ENCODE results near the gene TAPT1. TPM values are rescaled to one million over a fixed set of nuclear protein-coding genes. Genes with fewer than 3 reads are reported as not detected.

Gene TAPT1
- total RNA-seq, 6 donors from 2014 or later: 22.3 to 79.0 (median 48.1) TPM

DNA sequence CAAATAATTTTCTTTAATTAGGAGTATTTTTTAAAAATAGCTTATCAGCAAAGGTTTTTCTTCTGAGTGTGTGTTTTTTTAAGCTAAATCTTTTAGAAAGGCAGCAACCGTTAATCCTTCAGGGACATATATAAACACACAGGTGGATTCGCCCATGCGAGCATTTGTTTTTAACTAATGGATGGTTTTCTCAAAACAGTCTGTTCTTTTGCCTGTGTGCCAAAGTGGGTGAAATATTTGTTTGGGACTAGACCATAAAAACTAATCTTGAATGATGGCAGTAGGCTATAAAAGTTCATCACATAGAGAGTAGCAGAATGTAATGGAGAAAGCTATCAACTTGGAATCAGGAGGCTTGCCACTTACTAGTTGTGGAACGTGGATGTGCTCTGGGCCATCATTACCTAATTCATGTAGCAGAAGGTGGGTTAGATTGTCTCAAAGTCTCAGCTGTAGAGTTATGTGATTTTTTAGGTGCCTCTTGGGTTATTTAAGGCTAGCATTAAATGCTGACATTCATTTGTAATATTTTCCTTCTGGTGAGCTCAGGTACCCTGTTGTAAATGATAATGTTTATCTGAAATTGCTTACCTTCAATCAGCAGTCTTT lies 7.4 kb upstream of the TAPT1 start:
- Histone ChIP-seq H3K36me3 (no peaks in the 10 kb centered on the region), H3K27ac (no peak overlapping the region), H3K27me3 (no peaks in the 10 kb centered on the region), H3K4me1 (peaks cover 0 to 13% (median 6%) of the 10 kb centered on the region in 4 donors), H3K4me3 (no peak overlapping the region), H3K9me3 (no peaks in the 10 kb centered on the region)
- no peak for DNase-seq
- ATAC-seq (ENCODE audit: low FRiP score in 2 of 2): no peak
- 93 to 99% methylated on average over 4 of the region's 4 CpGs for WGBS, 2 donors
- TF ChIP-seq POLR2A (IDR thresholded peaks at IDR 0.05) (no peak), EP300 (IDR thresholded peaks at IDR 0.05) (no peak)
- TF ChIP-seq, protein P1, sequence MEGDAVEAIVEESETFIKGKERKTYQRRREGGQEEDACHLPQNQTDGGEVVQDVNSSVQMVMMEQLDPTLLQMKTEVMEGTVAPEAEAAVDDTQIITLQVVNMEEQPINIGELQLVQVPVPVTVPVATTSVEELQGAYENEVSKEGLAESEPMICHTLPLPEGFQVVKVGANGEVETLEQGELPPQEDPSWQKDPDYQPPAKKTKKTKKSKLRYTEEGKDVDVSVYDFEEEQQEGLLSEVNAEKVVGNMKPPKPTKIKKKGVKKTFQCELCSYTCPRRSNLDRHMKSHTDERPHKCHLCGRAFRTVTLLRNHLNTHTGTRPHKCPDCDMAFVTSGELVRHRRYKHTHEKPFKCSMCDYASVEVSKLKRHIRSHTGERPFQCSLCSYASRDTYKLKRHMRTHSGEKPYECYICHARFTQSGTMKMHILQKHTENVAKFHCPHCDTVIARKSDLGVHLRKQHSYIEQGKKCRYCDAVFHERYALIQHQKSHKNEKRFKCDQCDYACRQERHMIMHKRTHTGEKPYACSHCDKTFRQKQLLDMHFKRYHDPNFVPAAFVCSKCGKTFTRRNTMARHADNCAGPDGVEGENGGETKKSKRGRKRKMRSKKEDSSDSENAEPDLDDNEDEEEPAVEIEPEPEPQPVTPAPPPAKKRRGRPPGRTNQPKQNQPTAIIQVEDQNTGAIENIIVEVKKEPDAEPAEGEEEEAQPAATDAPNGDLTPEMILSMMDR (IDR thresholded peaks at IDR 0.05): no peak

DNA sequence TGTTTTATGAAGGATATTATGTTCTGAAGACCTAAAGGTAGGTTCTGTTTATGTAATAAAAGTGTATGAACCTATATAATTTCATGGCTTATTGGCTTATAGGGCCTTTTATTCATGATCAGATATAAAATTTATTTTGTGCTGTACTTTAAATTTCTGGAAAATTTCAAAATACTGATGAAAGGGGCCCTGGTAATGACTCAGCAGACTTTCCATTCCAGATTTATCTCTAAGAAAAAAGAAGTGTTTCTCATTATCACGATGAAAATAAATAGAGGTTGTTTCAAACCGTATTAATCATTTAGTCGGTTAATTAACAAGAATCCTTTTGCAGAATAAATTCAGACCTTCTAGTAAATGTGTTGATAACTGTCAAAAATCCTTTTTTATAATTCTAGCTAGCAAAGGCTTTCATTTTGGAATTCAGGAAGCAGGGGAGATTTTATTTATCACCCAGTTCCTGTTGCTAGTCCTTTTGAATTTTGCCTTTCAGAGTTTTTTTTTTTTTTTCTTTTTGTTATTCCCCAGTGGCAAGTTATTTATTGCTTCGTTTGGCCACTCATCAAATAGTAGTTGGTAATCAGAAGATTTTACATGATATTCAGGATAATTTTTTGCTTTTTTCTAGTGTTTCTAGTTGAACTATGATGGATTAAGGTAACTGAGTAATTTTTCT lies 5.4 kb upstream of the TAPT1 start:
- peaks cover 5 to 23% (median 12%) of the 10 kb centered on the region in 4 donors for H3K4me1 ChIP-seq
- WGBS, 2 donors: 29 to 44% methylated on average over 4 of the region's 4 CpGs
- TF ChIP-seq POLR2AphosphoS5 (IDR thresholded peaks at IDR 0.05): no peak
- no peak for TF ChIP-seq EP300 (IDR thresholded peaks at IDR 0.05)
- no peak for TF ChIP-seq POLR2A (IDR thresholded peaks at IDR 0.05)
- TF ChIP-seq, protein P1 (IDR thresholded peaks at IDR 0.05): no peak
- ATAC-seq (ENCODE audit: low FRiP score in 2 of 2) (no peak), DNase-seq (no peak)
- no peaks in the 10 kb centered on the region for H3K27me3 ChIP-seq
- no peaks in the 10 kb centered on the region for H3K36me3 ChIP-seq
- no peaks in the 10 kb centered on the region for H3K9me3 ChIP-seq
- peak overlapping the region in 1 of 4 donors; percentile 51 for H3K27ac ChIP-seq
- H3K4me3 ChIP-seq: no peak overlapping the region

DNA sequence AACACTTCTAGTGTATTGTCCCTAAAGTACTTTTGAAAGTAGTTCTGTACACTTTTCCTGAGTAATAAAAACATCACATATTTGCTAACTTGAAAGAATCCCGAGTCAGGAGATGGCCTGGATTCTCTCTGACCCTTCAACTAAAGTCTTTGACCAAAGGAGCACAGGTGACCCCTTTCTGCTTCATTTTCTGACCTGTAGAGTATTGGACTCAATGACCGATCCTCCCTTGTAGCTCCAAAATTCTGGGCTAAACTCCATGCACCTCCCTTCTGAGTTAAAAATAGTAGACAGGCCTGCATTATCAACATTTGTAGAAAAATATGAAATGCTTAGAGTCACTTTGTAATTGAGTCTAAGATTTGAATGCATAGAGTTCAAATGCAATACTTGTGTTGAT lies 4.0 kb upstream of the TAPT1 start:
- WGBS, 2 donors: 67 to 81% methylated on average over 2 of the region's 2 CpGs
- no peaks in the 10 kb centered on the region for H3K9me3 ChIP-seq
- H3K4me1 ChIP-seq: peaks cover 5 to 23% (median 13%) of the 10 kb centered on the region in 4 donors
- H3K4me3 ChIP-seq: no peak overlapping the region
- no peak for TF ChIP-seq POLR2A (IDR thresholded peaks at IDR 0.05)
- no peak for TF ChIP-seq EP300 (IDR thresholded peaks at IDR 0.05)
- TF ChIP-seq, protein P1 (IDR thresholded peaks at IDR 0.05): no peak
- no peak for TF ChIP-seq POLR2AphosphoS5 (IDR thresholded peaks at IDR 0.05)
- H3K27ac ChIP-seq: no peak overlapping the region
- no peaks in the 10 kb centered on the region for H3K36me3 ChIP-seq
- DNase-seq (no peak), ATAC-seq (ENCODE audit: low FRiP score in 2 of 2) (no peak)
- H3K27me3 ChIP-seq: no peaks in the 10 kb centered on the region

DNA sequence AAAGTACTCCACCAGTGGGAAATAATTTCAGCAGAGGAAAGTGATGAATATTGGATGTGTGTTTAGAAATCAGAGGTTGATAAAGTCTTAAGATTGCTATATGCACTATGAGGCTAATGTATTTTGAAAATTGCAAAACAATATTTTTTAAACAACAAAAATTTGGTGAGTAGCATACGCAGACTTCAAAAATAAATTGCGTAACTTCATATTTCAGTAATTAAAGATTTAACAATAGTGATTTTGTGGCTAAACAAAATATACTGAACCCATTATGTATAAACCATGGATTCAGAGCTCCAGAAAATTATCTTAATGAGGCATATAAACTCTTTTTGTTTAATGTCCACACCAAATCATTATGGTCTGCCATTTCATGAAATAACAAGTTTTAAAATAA lies 3.3 kb upstream of the TAPT1 start:
- no peaks in the 10 kb centered on the region for H3K36me3 ChIP-seq
- 87 to 90% methylated on average over 2 of the region's 2 CpGs for WGBS, 2 donors
- ATAC-seq (ENCODE audit: low FRiP score in 2 of 2): no peak
- TF ChIP-seq EP300 (IDR thresholded peaks at IDR 0.05): no peak
- TF ChIP-seq, protein P1 (IDR thresholded peaks at IDR 0.05): no peak
- no peak for TF ChIP-seq POLR2A (IDR thresholded peaks at IDR 0.05)
- TF ChIP-seq POLR2AphosphoS5 (IDR thresholded peaks at IDR 0.05): no peak
- H3K27me3 ChIP-seq: no peaks in the 10 kb centered on the region
- no peak for DNase-seq
- H3K9me3 ChIP-seq: no peaks in the 10 kb centered on the region
- H3K27ac ChIP-seq: no peak overlapping the region
- H3K4me1 ChIP-seq: peaks cover 10 to 29% (median 19%) of the 10 kb centered on the region in 4 donors
- no peak overlapping the region for H3K4me3 ChIP-seq

Measured in upper lobe of left lung (tissue), 6 donors.